H1 (cell line): ENCODE data around the gene ADIPOR1. TPM values are rescaled to one million over a fixed set of nuclear protein-coding genes. Genes with fewer than 3 reads are reported as not detected.

Experiments
- CTCF ChIA-PET: fragments of 300-600 bp; sonication (Branson Sonifier 250); formaldehyde crosslinking; loops from one replicate; lab custom pipeline; 2021; ENCODE audit not compliant: partially characterized antibody; lab: Charles Lee
- POLR2A ChIA-PET: fragments of 300-600 bp; sonication (Branson Sonifier 250); formaldehyde crosslinking; loops from one replicate; lab custom pipeline; 2021; ENCODE audit warnings: inconsistent platforms; ENCODE audit not compliant: partially characterized antibody; lab: Charles Lee
- DNase-seq, 2 experiments: peaks; one replicate each; pipeline versions ENCODE4 v3.0.0 to v3.0.0-alpha.2; 2010 to 2022; ENCODE audit warnings: low spot score in 2 of 2, low read depth in 1 of 2, mixed read lengths in 1 of 2
- FAIRE-seq: peaks from 2 replicates; lab custom pipeline; 2011; peaks lifted over from hg19 to GRCh38; lab: Jason Lieb, UNC
- H2AFZ ChIP-seq: 2 replicates; pipeline ENCODE4 v1.8.1; 2012; ENCODE audit warnings: low read length, inconsistent platforms
- H2AK5ac ChIP-seq: 2 replicates; pipeline ENCODE4 v1.6.1; 2013; ENCODE audit warnings: low read depth, low read length
- H2BK120ac ChIP-seq: replicated peaks from 2 replicates; pipeline ENCODE3; 2013; ENCODE audit warnings: low read depth, low read length, inconsistent platforms
- H2BK12ac ChIP-seq: 2 replicates; pipeline ENCODE4 v1.6.1; 2013; ENCODE audit warnings: low read depth, low read length
- H2BK15ac ChIP-seq: 2 replicates; pipeline ENCODE4 v1.6.1; 2013; ENCODE audit warnings: low read length
- H2BK20ac ChIP-seq: 2 replicates; pipeline ENCODE4 v1.6.1; 2013; ENCODE audit warnings: low read length
- H2BK5ac ChIP-seq: 2 replicates; pipeline ENCODE4 v1.6.1; 2013; ENCODE audit warnings: low read depth, low read length
- H3K14ac ChIP-seq: 2 replicates; pipeline ENCODE4 v1.6.1; 2013; ENCODE audit warnings: inconsistent platforms; ENCODE audit not compliant: insufficient read length
- H3K18ac ChIP-seq: 2 replicates; pipeline ENCODE4 v1.6.1; 2013; ENCODE audit warnings: low read length; ENCODE audit errors: extremely low read depth
- H3K23ac ChIP-seq: 2 replicates; pipeline ENCODE4 v1.6.1; 2013; ENCODE audit warnings: inconsistent platforms; ENCODE audit not compliant: insufficient read length
- H3K23me2 ChIP-seq: 2 replicates; pipeline ENCODE4 v1.6.1; 2013; ENCODE audit warnings: low read depth, low read length
- H3K27ac ChIP-seq: 2 replicates; pipeline ENCODE4 v1.6.1; 2011; ENCODE audit warnings: low read depth, low read length, inconsistent platforms
- H3K27me3 ChIP-seq, 4 experiments: replicated peaks in 1 of 4; 1 replicate in 1 of 4; 2 replicates in 3 of 4; pipeline versions ENCODE4 v1.6.1 to v1.8.1; 2011 to 2013; ENCODE audit warnings: low read length in 3 of 4, mild to moderate bottlenecking in 3 of 4, inconsistent platforms in 2 of 4, mixed read lengths in 2 of 4, moderate library complexity in 1 of 4; ENCODE audit not compliant: control insufficient read depth in 3 of 4, insufficient read depth in 3 of 4; ENCODE audit errors: extremely low read depth in 1 of 4
- H3K36me3 ChIP-seq, 4 experiments: 2 replicates each; pipeline versions ENCODE4 v1.6.1 to v1.8.1; 2011 to 2013; ENCODE audit warnings: mild to moderate bottlenecking in 4 of 4, low read length in 3 of 4, moderate library complexity in 2 of 4, control low read depth in 1 of 4, inconsistent platforms in 1 of 4; ENCODE audit not compliant: insufficient read depth in 4 of 4, control insufficient read depth in 2 of 4
- H3K4ac ChIP-seq: replicated peaks from 2 replicates; pipeline ENCODE3; 2013; ENCODE audit warnings: low read length, low read depth, mixed read lengths, inconsistent platforms; ENCODE audit not compliant: insufficient read length
- H3K4me1 ChIP-seq, 4 experiments: replicated peaks in 1 of 4; 1 replicate in 1 of 4; 2 replicates in 3 of 4; pipeline versions ENCODE4 v1.6.1 to v1.8.1; 2011 to 2013; ENCODE audit warnings: low read length in 3 of 4, inconsistent platforms in 2 of 4, mixed read lengths in 1 of 4; ENCODE audit not compliant: insufficient read depth in 4 of 4, control insufficient read depth in 3 of 4
- H3K4me2 ChIP-seq, 2 experiments: 2 replicates each; pipeline versions ENCODE4 v1.6.1 to v1.8.1; 2011 to 2013; ENCODE audit warnings: low read depth in 2 of 2, low read length in 2 of 2, control low read depth in 1 of 2, inconsistent platforms in 1 of 2, mild to moderate bottlenecking in 1 of 2; ENCODE audit not compliant: insufficient read depth in 1 of 2
- H3K4me3 ChIP-seq, 4 experiments: fragments of 200-600, 300-600 bp in 1 of 4; sonication (generic), shearing (Covaris generic), sonication (Bioruptor Twin) in 1 of 4; 2 replicates each; pipeline versions ENCODE4 v1.5.1 to v1.8.1; 2011 to 2016; ENCODE audit warnings: low read length in 4 of 4, low read depth in 3 of 4, control low read depth in 2 of 4, inconsistent platforms in 2 of 4, mild to moderate bottlenecking in 2 of 4, mixed read lengths in 1 of 4, moderate library complexity in 1 of 4; ENCODE audit not compliant: insufficient read depth in 2 of 4; ENCODE audit errors: extremely low read depth in 1 of 4
- H3K56ac ChIP-seq: replicated peaks from 2 replicates; pipeline ENCODE3; 2013; ENCODE audit warnings: low read depth, mild to moderate bottlenecking, mixed read lengths, low read length, inconsistent platforms; ENCODE audit not compliant: insufficient read length
- H3K79me1 ChIP-seq: 2 replicates; pipeline ENCODE4 v1.6.1; 2013; ENCODE audit warnings: low read depth, low read length, control low read depth
- H3K79me2 ChIP-seq, 2 experiments: 2 replicates each; pipeline versions ENCODE4 v1.6.1 to v1.8.1; 2012 to 2013; ENCODE audit warnings: low read length in 2 of 2, mild to moderate bottlenecking in 2 of 2, inconsistent platforms in 1 of 2; ENCODE audit not compliant: insufficient read depth in 2 of 2, control insufficient read depth in 1 of 2
- H3K9ac ChIP-seq, 4 experiments: replicated peaks in 1 of 4; 1 replicate in 1 of 4; 2 replicates in 3 of 4; pipeline versions ENCODE4 v1.6.1 to v1.8.1; 2011 to 2013; ENCODE audit warnings: low read depth in 3 of 4, low read length in 3 of 4, control low read depth in 2 of 4, mild to moderate bottlenecking in 2 of 4, moderate library complexity in 2 of 4, inconsistent platforms in 1 of 4; ENCODE audit errors: extremely low read depth in 1 of 4
- H3K9me3 ChIP-seq, 2 experiments: 2 replicates each; pipeline versions ENCODE4 v1.6.1 to v1.8.1; 2012 to 2013; ENCODE audit warnings: mild to moderate bottlenecking in 2 of 2, moderate library complexity in 2 of 2, control low read depth in 1 of 2, inconsistent platforms in 1 of 2, low read depth in 1 of 2, low read length in 1 of 2, mixed read lengths in 1 of 2; ENCODE audit not compliant: insufficient read depth in 2 of 2
- H4K20me1 ChIP-seq, 2 experiments: replicated peaks in 1 of 2; 2 replicates each; pipeline versions ENCODE3 to v1.8.1; 2011 to 2013; ENCODE audit warnings: inconsistent platforms in 2 of 2, low read length in 2 of 2, mild to moderate bottlenecking in 1 of 2; ENCODE audit not compliant: insufficient read depth in 2 of 2, control insufficient read depth in 1 of 2
- H4K5ac ChIP-seq: 2 replicates; pipeline ENCODE4 v1.6.1; 2013; ENCODE audit warnings: low read length, low read depth, mixed read lengths, inconsistent platforms; ENCODE audit not compliant: insufficient read length
- H4K8ac ChIP-seq: 2 replicates; pipeline ENCODE4 v1.8.0; 2013; ENCODE audit warnings: mild to moderate bottlenecking, moderate library complexity, low read length, inconsistent platforms; ENCODE audit not compliant: insufficient read depth; ENCODE audit errors: extremely low read depth
- H4K91ac ChIP-seq: replicated peaks from 2 replicates; pipeline ENCODE3; 2013; ENCODE audit warnings: low read length, mixed read lengths, inconsistent platforms; ENCODE audit not compliant: insufficient read length
- EZH2 ChIP-seq: fragments of 200-600 bp; sonication (generic); IDR thresholded peaks from 2 replicates; pipeline ENCODE4 v1.7.1; 2012; ENCODE audit warnings: low read depth, mild to moderate bottlenecking, moderate library complexity, low read length, inconsistent platforms; ENCODE audit not compliant: severe bottlenecking
- FOSL1 ChIP-seq: IDR thresholded peaks from 2 replicates; pipeline ENCODE4 v1.6.1; 2011; ENCODE audit warnings: mild to moderate bottlenecking, low read depth, low read length, moderate library complexity; ENCODE audit not compliant: insufficient read depth
- RFX5 ChIP-seq: IDR thresholded peaks from 2 replicates; pipeline ENCODE4 v1.6.1; 2011; ENCODE audit warnings: low read depth, low read length, improper control_type of control experiment, borderline replicate concordance
- SIN3A ChIP-seq, 2 experiments: IDR thresholded peaks in 1 of 2; conservative IDR thresholded peaks in 1 of 2; 2 replicates each; pipeline ENCODE4 v1.6.1; 2011 to 2012; ENCODE audit warnings: low read length in 2 of 2, improper control_type of control experiment in 1 of 2, low read depth in 1 of 2, mild to moderate bottlenecking in 1 of 2
- TBP ChIP-seq: IDR thresholded peaks from 2 replicates; pipeline ENCODE4 v1.6.1; 2011; ENCODE audit warnings: low read depth, low read length, improper control_type of control experiment
- USF2 ChIP-seq: IDR thresholded peaks from 2 replicates; pipeline ENCODE4 v1.6.1; 2011; ENCODE audit warnings: low read length, improper control_type of control experiment
- WGBS, 2 experiments: shearing (Covaris generic) in 1 of 2; methylation state at CpG; one replicate each; pipeline versions ENCODE4 v1.1.6 to v1.1.7; 2013 to 2015; ENCODE audit warnings: low lambda C conversion rate in 2 of 2, mixed read lengths in 2 of 2, inconsistent platforms in 1 of 2, low coverage in 1 of 2, missing lambda C conversion rate in 1 of 2; ENCODE audit not compliant: insufficient replicate concordance in 2 of 2, insufficient coverage in 1 of 2, insufficient read length in 1 of 2; ENCODE audit errors: extremely low coverage in 1 of 2, missing lambda C conversion rate in 1 of 2; 5-methylcytosine and 5-hydroxymethylcytosine counted together
- long read RNA-seq, 2 experiments: library from RNA in 1 of 2; library from capped mRNA in 1 of 2; stranded (forward); transcript quantifications; one replicate each; pipeline ENCODE4 v2.0.0, GENCODE V29; 2021; ENCODE audit warnings: inconsistent platforms in 1 of 2
- polyA minus RNA-seq, 3 experiments: library from RNA; depleted of rRNA, polyadenylated mRNA; stranded (reverse); fragments of >200 nt; gene quantifications; 1 replicate in 2 of 3; 2 replicates in 1 of 3; pipeline ENCODE4 v1.2.3, GENCODE V29; 2011
- polyA plus RNA-seq, 7 experiments: library from polyadenylated mRNA; depleted of rRNA in 3 of 7; stranded (reverse) in 5 of 7; unstranded in 2 of 7; fragments of >200 nt in 5 of 7; fragments of 200-250 nt in 2 of 7; gene quantifications; 1 replicate in 5 of 7; 2 replicates in 1 of 7; 4 replicates in 1 of 7; pipeline versions ENCODE4 v1.2.1 to v1.2.3, GENCODE V29; 2011 to 2013; ENCODE audit warnings: missing spikeins in 2 of 7, mixed read lengths in 2 of 7
- total RNA-seq: library from RNA; stranded (reverse); fragmentation: NEBNext Ultra II Directional; extraction: Animal tissue kit (Norgen Biotek cat#: 25700); gene quantifications from 2 replicates; pipeline ENCODE4 v1.2.1, GENCODE V29; 2021

ADIPOR1 gene
- 69.2 and 69.8 TPM in 2 replicates for total RNA-seq
- polyA plus RNA-seq (2011; rRNA removed) = 92.0 and 118 TPM in 2 replicates
- 94.5 TPM for polyA plus RNA-seq (2011; cell fraction: cytosol; rRNA removed)
- polyA plus RNA-seq (2011; cell fraction: nucleus; rRNA removed) = 67.8 TPM
- polyA plus RNA-seq (2012, experiment 1 of 2) = 57.4 to 64.6 TPM (median 60.1 TPM) in 4 replicates
- 65.3 TPM for polyA plus RNA-seq (2012, experiment 2 of 2)
- polyA plus RNA-seq (2013, experiment 1 of 2) = 87.3 TPM
- 87.8 TPM for polyA plus RNA-seq (2013, experiment 2 of 2)
- 190 and 194 TPM in 2 replicates for polyA minus RNA-seq (2011; rRNA and poly(A)+ RNA removed)
- polyA minus RNA-seq (2011; cell fraction: cytosol; rRNA and poly(A)+ RNA removed) = 50.3 TPM
- polyA minus RNA-seq (2011; cell fraction: nucleus; rRNA and poly(A)+ RNA removed) = 57.3 TPM
- long read RNA-seq, experiment 1, transcript ADIPOR1-201 (8 exons, 2,177 nt) = major isoform, 34 of 88 reads
- long read RNA-seq, experiment 1, partial matches to known transcripts = 36 of 88 reads
- long read RNA-seq, experiment 1, other reads (novel, unspliced or antisense) = 17 of 88 reads
- long read RNA-seq, experiment 2, partial matches to known transcripts = 2 of 7 reads
- long read RNA-seq, experiment 2, other reads (novel, unspliced or antisense) = 1 of 7 reads

GRCh38 chr1:202957733-202958543 is at the start of gene ADIPOR1:
Gene ADIPOR1, minus strand, starts transcription at chr1:202958312. Its CDS starts 7,242 bp downstream, at chr1:202951070.
- H3K27ac ChIP-seq = peak within 1 kb of the TSS; percentile 79; the same call in 1 of the 2 replicates
- H2AFZ ChIP-seq = peak within 1 kb of the TSS; percentile 92
- H3K4me3 ChIP-seq = peak within 1 kb of the TSS; percentile 80 to 99 (median 86)
- TF ChIP-seq FOSL1 (no peak), RFX5 (no peak), USF2 (no peak), EZH2 (no peak), SIN3A (conservative IDR thresholded peaks at IDR 0.05 in 1 of 2, IDR thresholded peaks at IDR 0.05 in 1 of 2; ENCODE audit: low read depth in 1 of 2, low read length in 2 of 2) (peak; percentile 36 to 55; a peak in 1 of 4 replicates), TBP (no peak)

More at GRCh38 chr1:202957733-202958543, at the start of gene ADIPOR1:
- Histone ChIP-seq H3K79me2 (peaks cover 11 to 48% of the 10 kb centered on the region in 2 experiments), H2BK5ac (peak within 1 kb of the TSS; percentile 47; the same call in 1 of the 2 replicates), H3K79me1 (no peaks in the 10 kb centered on the region; the same call in 1 of the 2 replicates), H4K20me1 (peaks cover 0 to 5% of the 10 kb centered on the region in 2 experiments), H3K36me3 (no peaks in the 10 kb centered on the region; a peak in 1 of 8 replicates), H2BK20ac (no peak within 1 kb of the TSS), H3K18ac (peak within 1 kb of the TSS; percentile 81; the same call in 1 of the 2 replicates), H3K23me2 (peaks cover 6% of the 10 kb centered on the region), H4K5ac (peak within 1 kb of the TSS; percentile 3), H2AK5ac (no peak within 1 kb of the TSS), H3K4me2 (peak within 1 kb of the TSS; percentile 84 to 98), H4K91ac (no peak within 1 kb of the TSS), H3K4me1 (peaks cover 0 to 3% (median 0%) of the 10 kb centered on the region in 4 experiments; a peak in 1 of 7 replicates), H2BK15ac (no peak within 1 kb of the TSS; the same call in 1 of the 2 replicates), H2BK120ac (no peak within 1 kb of the TSS), H3K56ac (peak within 1 kb of the TSS; percentile 39), H2BK12ac (peak within 1 kb of the TSS; percentile 45; the same call in 1 of the 2 replicates), H3K27me3 (no peaks in the 10 kb centered on the region), H4K8ac (peak within 1 kb of the TSS; percentile 62), H3K4ac (peak within 1 kb of the TSS; percentile 36), H3K23ac (no peak within 1 kb of the TSS), H3K9ac (peak within 1 kb of the TSS; percentile 80 to 98 (median 88)), H3K14ac (no peak within 1 kb of the TSS), H3K9me3 (no peaks in the 10 kb centered on the region)
- FAIRE-seq (no peak), DNase-seq (peak in 1 of 2 experiments; percentile 96)
- WGBS, 2 experiments = 2% methylated on average over 62 of the region's 86 CpGs; no CpG with 5 or more reads in 1 of the 2 experiments
- CTCF ChIA-PET = no interaction called here
- POLR2A ChIA-PET = no interaction called here
